HG03066 (cell line): ENCODE results near the gene RAI1.
"Not testable (repeated sequence)": the region's sequence is repeated elsewhere in the genome, so short reads cannot be mapped to it uniquely, and the experiment has no call there.

ENCODE experiments used
- ATAC-seq: cut with Tn5 transposase; IDR thresholded peaks from one replicate; pipeline ENCODE4 v1.9.1; 2021; ENCODE audit warnings: low read depth; ENCODE audit not compliant: unreplicated experiment

RAI1 gene, protein sequence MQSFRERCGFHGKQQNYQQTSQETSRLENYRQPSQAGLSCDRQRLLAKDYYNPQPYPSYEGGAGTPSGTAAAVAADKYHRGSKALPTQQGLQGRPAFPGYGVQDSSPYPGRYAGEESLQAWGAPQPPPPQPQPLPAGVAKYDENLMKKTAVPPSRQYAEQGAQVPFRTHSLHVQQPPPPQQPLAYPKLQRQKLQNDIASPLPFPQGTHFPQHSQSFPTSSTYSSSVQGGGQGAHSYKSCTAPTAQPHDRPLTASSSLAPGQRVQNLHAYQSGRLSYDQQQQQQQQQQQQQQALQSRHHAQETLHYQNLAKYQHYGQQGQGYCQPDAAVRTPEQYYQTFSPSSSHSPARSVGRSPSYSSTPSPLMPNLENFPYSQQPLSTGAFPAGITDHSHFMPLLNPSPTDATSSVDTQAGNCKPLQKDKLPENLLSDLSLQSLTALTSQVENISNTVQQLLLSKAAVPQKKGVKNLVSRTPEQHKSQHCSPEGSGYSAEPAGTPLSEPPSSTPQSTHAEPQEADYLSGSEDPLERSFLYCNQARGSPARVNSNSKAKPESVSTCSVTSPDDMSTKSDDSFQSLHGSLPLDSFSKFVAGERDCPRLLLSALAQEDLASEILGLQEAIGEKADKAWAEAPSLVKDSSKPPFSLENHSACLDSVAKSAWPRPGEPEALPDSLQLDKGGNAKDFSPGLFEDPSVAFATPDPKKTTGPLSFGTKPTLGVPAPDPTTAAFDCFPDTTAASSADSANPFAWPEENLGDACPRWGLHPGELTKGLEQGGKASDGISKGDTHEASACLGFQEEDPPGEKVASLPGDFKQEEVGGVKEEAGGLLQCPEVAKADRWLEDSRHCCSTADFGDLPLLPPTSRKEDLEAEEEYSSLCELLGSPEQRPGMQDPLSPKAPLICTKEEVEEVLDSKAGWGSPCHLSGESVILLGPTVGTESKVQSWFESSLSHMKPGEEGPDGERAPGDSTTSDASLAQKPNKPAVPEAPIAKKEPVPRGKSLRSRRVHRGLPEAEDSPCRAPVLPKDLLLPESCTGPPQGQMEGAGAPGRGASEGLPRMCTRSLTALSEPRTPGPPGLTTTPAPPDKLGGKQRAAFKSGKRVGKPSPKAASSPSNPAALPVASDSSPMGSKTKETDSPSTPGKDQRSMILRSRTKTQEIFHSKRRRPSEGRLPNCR (N-terminal part only)

DNA sequence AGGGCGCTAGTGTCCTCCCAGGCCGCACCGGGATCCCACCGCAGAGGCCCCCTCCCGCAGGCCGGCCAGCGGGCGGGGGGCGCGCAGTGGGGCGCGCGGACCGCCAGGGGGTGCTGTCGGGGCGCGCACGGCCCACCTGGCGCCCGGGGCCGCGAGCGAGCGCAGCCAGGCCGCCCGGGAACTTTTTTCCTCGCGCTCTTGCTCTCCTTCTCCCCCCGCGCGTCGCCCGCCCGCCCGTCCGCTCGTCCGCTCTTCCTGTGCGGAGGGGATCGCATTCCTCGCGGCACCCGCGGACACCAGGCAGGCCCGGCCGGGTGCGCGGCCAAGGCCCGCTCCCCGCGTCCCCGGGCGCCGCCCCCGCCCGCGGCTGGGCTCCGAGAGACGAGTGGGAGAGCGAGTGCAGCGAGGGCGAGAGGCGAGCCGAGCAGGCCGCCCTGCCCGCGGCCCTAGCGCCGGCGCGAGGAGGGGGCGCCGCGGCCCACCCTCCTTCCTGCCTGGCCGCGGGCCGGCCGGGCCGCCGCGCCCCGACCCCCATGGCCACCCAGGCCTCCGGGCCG, at the start of gene RAI1:
RAI1 (plus strand) TSS at position 272 of the 557 bp plus-strand sequence. CDS start 111,491 bp downstream, outside the sequence.
- no peak for ATAC-seq

DNA sequence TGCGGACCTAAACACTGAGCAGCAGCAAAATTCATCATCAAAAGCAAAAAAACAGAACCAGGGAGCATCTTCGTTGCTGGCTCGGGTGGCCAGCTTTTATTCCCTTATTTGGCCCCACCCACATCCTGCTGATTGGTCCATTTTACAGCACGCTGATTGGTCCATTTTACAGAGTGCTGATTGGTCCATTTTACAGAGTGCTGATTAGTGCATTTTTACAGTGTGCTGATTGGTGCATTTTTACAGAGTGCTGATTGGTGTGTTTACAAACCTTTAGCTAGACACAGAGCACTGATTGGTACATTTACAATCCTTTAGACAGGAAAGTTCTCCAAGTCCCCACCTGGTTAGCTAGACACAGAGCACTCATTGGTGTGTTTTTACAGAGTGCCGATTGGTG, 48.6 kb upstream of the RAI1 start:
- not testable (repeated sequence) for ATAC-seq

DNA sequence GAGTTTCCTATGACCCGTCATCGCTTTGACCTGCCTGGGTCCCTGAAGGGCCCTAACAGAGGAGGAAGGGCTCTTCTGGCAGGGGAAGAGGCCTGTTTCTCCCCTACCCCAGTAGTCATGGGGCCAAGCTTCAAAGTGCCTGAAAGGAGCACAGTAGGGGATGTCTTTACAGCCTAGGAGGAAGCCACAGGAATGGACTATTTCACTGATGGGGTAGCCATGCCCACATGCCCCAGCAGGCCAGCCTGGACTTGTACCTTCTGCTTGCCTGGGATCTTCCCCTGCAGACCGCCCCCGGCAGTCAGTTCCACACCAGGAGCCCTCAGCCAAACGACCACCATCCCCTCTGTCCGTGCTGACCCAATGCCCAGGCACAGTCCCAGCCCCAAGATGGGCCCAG, 47.9 kb upstream of the RAI1 start:
- no peak for ATAC-seq

DNA sequence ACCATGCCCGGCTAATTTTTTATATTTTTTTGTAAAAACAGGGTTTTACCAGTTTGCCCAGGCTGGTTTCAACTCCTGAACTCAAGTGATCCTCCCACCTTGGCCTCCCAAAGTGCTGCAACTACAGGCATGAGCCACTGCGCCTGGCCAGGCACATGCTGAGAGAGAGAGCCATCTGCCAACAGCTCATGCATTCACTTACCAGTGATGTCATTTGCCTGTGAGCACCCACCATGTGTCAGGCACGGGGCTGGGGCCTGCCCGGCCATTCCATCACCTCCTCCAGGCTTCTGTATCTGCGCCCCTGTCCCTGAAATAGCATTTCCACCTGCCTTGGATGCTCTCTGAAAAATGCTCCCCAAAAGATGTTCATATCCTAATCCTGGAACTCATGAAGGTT, 46.1 kb upstream of the RAI1 start:
- ATAC-seq: no peak

DNA sequence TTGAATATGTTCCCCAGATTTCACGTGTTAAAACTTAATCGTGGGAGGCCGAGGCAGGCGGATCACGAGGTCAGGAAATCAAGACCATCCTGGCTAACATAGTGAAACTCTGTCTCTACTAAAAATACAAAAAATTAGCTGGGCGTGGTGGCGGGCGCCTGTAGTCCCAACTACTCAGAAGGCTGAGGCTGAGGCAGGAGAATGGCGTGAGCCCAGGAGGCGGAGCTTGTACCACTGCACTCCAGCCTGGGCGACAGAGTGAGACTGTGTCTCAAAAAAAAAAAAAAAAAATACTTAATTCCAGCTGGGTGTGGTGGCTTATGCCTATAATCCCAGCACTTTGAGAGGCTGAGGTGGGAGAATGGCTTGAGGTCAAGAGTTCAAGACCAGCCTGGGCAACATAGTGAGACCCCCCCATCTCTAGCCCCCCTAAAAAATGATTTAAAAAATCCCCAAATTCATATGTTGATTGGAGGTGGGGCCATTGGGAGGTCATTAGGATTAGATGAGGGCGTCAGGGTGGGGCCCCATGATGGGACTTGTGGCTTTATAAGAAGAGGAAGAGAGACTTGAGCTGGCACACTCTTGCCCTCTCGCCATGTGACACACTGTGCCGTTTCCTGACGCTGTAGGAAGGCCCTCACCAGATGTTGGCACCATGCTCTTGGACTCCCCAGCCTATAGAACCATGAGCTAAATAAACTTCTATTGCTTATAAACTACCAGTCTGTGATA, 45.6 kb upstream of the RAI1 start:
- not testable (repeated sequence) for ATAC-seq

DNA sequence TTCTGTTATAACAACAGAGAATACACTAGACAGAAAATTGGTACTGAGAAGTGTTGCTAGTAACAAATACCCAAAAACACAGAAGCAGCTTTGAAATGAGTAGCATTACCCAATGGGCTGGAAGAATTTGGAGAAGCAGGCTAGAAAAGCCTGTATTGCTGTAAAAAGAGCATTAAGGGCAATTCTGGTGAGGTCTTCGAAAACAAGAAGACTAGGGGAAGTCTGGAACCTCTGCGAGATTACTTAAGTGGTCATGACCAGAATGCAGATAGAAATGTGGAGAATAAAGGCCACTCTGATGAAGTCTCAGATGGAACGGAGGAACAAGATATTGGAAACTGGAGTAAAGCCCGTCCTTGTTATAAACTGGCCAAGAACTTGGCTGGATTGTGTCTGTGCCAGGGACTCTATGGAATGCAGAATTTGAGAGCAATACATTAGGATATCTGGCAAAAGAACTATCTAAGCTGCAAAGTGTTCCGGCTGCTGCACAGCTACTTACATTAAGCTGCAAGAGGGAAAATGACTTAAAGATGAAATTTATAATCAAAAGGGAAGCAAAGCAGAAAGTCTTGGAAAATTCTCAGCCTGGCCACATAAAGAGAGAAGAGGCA, 44.9 kb upstream of the RAI1 start:
- no peak for ATAC-seq

DNA sequence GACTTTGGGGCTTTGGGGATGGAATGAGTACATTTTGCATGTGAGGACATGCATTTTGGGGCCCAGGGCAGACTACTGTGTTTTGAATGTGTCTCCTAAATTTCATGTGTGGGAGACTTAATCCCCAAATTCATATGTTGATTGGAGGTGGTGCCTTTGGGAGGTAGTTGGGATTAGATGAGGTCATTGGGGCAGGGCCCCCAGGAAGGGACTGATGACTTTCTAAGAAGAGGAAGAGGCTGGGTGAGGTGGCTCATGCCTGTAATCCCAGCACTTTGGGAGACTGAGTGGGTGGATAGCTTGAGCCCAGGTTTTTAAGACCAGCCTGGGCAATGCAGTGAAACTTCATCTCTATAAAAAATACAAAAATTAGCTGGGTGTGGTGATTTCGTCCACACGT, 42.8 kb upstream of the RAI1 start:
- no peak for ATAC-seq

DNA sequence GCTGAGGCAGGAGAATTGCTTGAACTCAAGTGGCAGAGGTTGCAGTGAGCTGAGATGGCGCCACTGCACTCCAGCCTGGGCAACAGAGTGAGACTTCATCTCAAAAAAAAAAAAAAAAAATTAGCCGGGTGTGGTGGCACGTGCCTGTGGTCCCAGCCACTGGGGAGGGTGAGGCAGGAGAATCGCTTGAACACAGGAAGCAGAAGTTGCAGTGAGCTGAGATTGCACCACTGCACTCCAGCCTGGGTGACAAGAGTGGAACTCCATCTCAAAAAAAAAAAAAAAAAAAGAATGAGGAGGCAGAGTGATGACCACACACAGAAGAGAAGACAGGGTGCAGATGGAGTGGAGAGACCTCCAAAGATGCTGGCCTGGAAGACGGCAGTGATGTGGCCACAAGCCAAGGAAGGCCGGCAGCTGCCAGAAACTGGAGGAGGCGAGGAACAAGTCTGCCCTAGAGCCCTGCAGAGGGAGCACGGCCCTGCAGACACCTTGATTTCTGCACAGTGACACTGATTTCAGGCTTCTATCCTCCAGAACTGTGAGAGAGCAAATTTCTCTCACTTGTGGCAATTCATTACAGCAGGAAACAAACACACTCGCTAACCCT, 41.5 kb upstream of the RAI1 start:
- not testable (repeated sequence) for ATAC-seq

DNA sequence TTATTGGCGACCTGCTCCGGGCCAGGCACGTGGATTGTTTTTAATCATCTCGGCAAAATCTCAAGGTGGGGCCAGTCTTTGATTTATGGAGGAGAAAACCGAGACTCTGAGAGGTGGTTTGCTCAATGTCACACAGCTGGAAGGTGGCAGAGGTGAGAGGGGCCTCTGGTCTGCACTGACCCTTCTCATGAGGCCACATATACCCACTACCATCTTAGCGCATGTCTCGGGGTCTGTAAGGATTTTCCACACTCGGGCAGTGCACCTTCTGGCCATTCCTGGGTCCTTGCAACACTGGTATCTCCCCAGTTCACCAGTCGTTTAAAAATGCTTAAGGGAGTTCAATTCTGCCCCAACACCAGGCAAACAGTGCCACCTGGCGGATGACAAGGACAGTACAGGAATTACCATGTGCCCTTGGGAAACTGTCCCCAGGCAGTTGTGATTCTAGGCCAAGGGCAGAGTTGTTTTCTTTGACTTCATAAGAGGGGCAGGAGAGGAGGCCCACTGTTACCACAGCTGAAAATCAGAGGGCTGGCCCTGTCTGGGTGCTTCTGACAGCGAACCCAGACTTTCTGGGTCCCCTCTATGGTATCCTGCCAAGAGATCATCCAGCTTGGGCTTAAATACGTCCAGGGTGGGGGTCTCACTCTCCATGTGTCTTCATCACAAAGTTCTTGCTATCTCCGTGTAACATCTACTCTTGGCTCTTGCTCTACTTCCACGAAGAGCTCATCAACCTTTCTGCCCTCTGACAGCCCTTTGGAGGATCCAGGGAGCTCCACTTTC, 39.4 kb upstream of the RAI1 start:
- no peak for ATAC-seq

DNA sequence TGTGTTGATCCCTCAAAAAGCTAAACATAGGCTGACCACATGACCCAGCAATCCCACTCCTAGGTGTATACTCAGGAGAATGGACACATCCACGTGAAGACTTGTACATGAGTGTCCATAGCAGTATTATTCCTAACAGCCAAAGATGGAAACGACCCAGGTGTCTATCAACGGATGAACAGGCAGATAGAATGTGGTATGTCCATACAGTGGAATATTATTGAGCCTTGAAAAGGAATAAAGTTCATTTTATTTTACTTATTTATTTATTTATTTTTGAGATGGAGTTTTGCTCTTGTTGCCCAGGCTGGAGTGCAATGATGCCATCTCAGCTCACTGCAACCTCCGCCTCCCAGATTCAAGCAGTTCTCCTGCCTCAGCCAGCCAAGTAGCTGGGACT, 36.1 kb upstream of the RAI1 start:
- not testable (repeated sequence) for ATAC-seq

DNA sequence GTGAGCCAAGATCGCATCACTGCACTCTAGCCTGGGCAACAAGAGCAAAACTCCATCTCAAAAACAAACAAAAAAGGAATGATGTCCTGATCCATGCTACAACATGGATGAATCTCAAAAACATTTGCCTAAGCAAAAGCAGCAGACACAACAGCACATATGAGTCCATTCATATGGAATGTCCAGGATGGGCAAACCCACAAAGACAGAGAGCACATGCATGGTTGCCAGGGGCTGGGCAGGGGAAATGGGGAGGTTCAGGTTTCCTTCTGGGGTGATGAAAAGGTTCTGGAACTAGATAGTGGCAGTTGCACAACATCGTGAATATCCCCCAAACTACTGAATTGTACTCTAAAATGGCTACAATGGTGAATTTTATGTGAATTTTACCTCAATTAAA, 35.3 kb upstream of the RAI1 start:
- ATAC-seq: no peak

DNA sequence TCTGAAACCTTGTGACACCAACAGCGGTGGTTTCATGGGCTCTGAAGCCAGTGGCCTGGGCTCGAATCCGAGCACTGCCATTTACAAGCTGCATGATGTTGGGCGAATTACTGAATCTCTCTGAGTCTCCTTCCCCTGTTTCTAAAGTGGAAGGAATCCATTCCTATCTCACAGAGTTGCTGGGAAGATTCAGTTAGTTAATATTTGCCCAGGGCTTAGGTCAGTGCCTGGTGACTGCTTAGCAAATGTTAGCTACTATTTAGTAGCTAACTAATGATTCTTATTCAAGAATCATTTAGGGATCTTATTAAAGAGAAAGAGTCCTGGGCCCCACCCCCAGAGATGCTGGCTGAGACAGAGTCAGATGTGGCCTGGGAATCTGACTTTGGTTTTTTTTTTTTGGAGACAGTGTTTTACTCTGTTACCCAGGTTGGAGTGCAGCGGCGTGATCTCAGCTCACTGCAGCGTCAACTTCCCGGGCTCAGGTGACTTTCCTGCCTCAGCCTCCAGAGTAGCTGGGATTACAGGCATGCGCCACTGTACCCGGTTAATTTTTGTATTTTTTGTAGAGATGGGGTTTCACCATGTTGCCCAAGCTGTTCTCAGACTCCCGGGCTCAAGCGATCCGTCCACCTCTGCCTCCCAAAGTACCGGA, 33.6 kb upstream of the RAI1 start:
- ATAC-seq: no peak

DNA sequence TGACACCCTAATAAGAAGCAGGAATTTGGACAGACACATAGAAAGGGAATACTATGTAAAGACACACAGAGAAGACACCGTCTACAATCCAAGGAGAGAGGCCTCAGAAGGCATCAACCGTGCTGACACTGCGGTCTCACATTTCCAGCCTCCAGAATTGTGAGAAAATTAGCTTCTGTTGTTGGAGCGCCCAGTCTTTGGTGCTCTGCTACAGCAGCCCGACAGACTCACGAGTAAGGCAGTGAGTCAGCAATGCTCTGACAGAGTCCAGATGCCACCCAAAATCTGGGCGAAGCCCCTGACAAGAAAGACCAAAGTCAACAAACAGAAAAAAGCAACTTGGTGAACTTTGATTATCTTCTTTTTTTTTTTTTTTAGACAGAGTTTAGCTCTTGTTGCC, 32.5 kb upstream of the RAI1 start:
- ATAC-seq: no peak

DNA sequence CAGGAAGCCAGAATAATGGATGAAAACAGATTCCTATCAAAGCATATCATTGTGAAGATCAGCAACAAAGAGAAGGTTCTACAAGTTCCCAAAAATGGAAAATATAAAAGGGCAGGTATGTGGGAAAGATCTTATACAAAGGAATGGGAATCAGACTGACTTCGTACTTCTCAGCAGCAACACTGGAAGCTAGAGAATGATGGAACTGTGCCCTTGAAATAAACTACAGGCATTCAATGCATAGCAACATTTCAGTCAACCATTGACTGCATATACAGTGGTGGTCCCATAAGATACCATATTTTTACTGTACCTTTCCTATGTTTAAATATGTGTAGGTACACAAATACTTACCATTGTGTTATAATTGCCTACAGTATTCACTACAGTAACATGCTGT, 30.3 kb upstream of the RAI1 start:
- no peak for ATAC-seq

DNA sequence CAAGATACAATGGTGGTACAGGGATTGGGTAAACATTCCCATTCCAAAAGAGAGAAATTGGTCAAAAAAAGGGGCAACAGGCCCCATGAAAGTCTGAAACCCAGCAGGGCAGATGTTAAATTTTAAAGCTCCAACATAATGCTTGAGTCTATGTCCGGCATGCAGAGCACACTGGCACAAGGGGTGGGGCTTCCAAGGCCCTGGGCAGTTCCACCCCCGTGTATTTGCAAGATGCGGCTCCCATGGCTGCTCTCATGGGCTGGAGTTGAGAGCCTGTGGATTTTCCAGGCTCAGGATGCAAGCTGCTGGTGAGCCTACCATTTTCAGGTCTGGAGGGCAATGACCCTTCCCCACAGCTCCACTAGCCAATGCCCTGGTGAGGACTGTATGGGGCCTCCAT, 27.9 kb upstream of the RAI1 start:
- no peak for ATAC-seq

DNA sequence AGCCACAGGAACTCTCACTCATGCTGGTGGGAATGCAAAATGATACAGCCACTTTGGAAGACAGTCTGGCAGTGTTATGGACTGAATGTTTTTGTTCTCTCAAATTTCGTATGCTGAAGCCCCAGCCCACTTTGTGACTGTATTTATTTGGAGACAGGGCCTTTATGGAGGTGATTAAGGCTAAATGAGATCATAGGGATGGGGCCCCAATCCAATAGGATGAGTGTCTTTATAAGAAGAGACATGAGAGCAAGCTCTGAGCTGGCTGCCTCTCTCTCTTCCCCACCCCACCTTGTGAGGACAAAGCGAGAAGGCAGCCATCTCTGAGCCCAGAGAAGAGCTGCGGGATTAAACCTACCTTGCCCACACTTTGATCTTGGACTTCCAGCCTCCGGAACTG, 21.9 kb upstream of the RAI1 start:
- ATAC-seq: no peak

DNA sequence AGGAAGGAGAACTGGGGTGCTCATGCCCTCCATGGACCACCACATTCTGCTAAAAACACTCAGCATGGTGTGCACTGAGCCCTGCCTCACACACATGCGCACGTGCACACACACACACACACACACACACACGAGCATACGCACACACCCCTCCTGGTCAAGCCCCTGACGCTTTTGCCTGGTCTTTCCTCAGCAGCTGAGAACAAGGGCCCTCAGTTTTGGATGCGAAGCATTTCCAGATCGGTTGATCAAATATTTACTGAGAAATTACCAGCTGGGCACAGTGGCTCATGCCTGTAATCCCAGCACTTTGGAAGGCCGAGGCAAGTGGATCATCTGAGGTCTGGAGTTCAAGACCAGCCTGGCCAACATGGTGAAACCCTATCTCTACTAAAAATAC, 20.1 kb upstream of the RAI1 start:
- ATAC-seq: no peak

DNA sequence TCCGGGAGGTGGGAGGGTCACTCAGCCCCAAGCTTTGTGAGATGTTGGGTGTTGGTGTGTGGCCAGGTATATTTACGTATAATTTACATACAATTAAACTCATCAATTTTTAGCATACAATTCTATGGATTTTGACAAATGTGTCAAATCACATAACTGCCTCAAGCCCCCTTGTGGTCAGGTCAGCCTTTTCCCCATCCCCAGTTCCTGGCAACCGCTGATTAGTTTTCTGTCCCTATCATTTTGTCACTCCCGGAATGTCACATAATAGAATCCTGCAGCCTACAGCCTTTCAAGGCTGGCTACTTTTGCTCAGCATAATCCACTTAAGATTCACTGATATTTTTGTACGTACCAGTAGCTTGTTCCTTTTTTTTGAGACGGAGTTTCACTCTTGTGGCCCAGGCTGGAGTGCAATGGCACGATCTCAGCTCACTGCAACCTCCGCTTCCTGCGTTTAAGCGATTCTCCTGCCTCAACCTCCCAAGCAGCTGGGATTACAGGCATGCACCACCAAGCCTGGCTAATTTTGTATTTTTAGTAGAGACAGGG, 19.3 kb upstream of the RAI1 start:
- ATAC-seq: no peak
